ENCODE data around the gene CYP27B1. TPM values are rescaled to one million over a fixed set of nuclear protein-coding genes. Genes with fewer than 3 reads are reported as not detected.

CYP27B1 gene
- total and polyA plus RNA-seq, 4 experiments from 2014 or later = 0.55 to 1.4 (median 0.78) TPM

- DNase-seq = no peak
- H3K4me3 ChIP-seq (ENCODE audit: low read length in 2 of 2) = no peak overlapping the region
- no peaks in the 10 kb centered on the region for H3K9me3 ChIP-seq (ENCODE audit: control insufficient read depth in 1 of 2, low read length in 2 of 2)
- H3K4me1 ChIP-seq (ENCODE audit: insufficient read depth, low read length) = peaks cover 52% of the 10 kb centered on the region
- intact Hi-C loops (cut with micrococcal nuclease) = no loop called here
- CTCF ChIA-PET (ENCODE audit: partially characterized antibody) = interaction anchor here (1.7 to 4.8 kb wide), 2 partner anchors 10 to 12 kb away, joined by 4 to 27 read pairs; no protein-coding TSS in a partner anchor
- Mint-ChIP-seq H3K36me3 (peaks cover 11 to 21% of the 10 kb centered on the region in 2 donors), H3K27ac (peak overlapping the region in 4 of 7 donors; percentile 8 to 72 (median 59)), H3K4me1 (peaks cover 19 to 54% (median 32%) of the 10 kb centered on the region in 4 donors), H3K4me3 (peak overlapping the region in 6 of 8 donors; percentile 2 to 77 (median 21)), H3K9me3 (peaks cover 0 to 2% (median 0%) of the 10 kb centered on the region in 8 donors), H3K27me3 (peaks cover 1 to 9% of the 10 kb centered on the region in 2 donors)
- no peaks in the 10 kb centered on the region for H3K36me3 ChIP-seq (ENCODE audit: insufficient read depth, low read length)
- POLR2A ChIA-PET (ENCODE audit: partially characterized antibody) = interaction anchor here (1.2 kb wide), 1 partner anchor 13 kb away, joined by 3 read pairs; the partner anchor contains the start of gene TSFM
- peaks cover 19% of the 10 kb centered on the region for H3K27me3 ChIP-seq (ENCODE audit: insufficient read depth, low read length)
- H3K27ac ChIP-seq (ENCODE audit: low read depth, low read length) = no peak overlapping the region
Measured at GRCh38 chr12:57769594-57769993, 2.7 kb upstream of the CYP27B1 start.

- DNase-seq = no peak
- Mint-ChIP-seq H3K4me3 (peak overlapping the region in 1 of 8 donors; percentile 27), H3K27me3 (peaks cover 6 to 15% of the 10 kb centered on the region in 2 donors), H3K4me1 (peaks cover 18 to 56% (median 36%) of the 10 kb centered on the region in 4 donors), H3K27ac (no peak overlapping the region), H3K36me3 (peaks cover 11 to 20% of the 10 kb centered on the region in 2 donors), H3K9me3 (peaks cover 0 to 2% (median 0%) of the 10 kb centered on the region in 8 donors)
- Histone ChIP-seq H3K4me3 (ENCODE audit: low read length in 2 of 2) (no peak overlapping the region), H3K27ac (ENCODE audit: low read depth, low read length) (no peak overlapping the region), H3K27me3 (ENCODE audit: insufficient read depth, low read length) (peaks cover 19% of the 10 kb centered on the region), H3K9me3 (ENCODE audit: control insufficient read depth in 1 of 2, low read length in 2 of 2) (no peaks in the 10 kb centered on the region), H3K4me1 (ENCODE audit: insufficient read depth, low read length) (peaks cover 48% of the 10 kb centered on the region), H3K36me3 (ENCODE audit: insufficient read depth, low read length) (no peaks in the 10 kb centered on the region)
- intact Hi-C loops (cut with micrococcal nuclease) = no loop called here
- ChIA-PET CTCF (ENCODE audit: partially characterized antibody) (interaction anchor here (0.8 to 4.8 kb wide), 8 partner anchors 9 to 138 kb away, joined by 3 to 36 read pairs (median 10); no protein-coding TSS in a partner anchor), POLR2A (ENCODE audit: partially characterized antibody) (interaction anchor here (0.6 to 4.3 kb wide), 7 partner anchors 9 to 165 kb away, joined by 3 to 45 read pairs (median 4); partner anchors contain the start of genes CDK4, TSFM and TSPAN31)
Measured at GRCh38 chr12:57767876-57768275, 998 bp upstream of the CYP27B1 start.

GRCh38 chr12:57767305-57767698, 424 bp upstream of the CYP27B1 start:
- H3K4me1 Mint-ChIP-seq = peaks cover 17 to 54% (median 34%) of the 10 kb centered on the region in 4 donors
- CTCF ChIA-PET (ENCODE audit: partially characterized antibody) = interaction anchor here (0.8 to 4.8 kb wide), 9 partner anchors 8 to 138 kb away, joined by 3 to 36 read pairs (median 4); no protein-coding TSS in a partner anchor
- no peak overlapping the region for H3K27ac ChIP-seq (ENCODE audit: low read depth, low read length)

GRCh38 chr12:57765698-57766463, 997 bp downstream of the CYP27B1 start:
- Histone ChIP-seq H3K4me1 (ENCODE audit: insufficient read depth, low read length) (peaks cover 35% of the 10 kb centered on the region), H3K4me3 (ENCODE audit: low read length in 2 of 2) (peak overlapping the region; percentile 37 to 60), H3K36me3 (ENCODE audit: insufficient read depth, low read length) (no peaks in the 10 kb centered on the region), H3K9me3 (ENCODE audit: control insufficient read depth in 1 of 2, low read length in 2 of 2) (no peaks in the 10 kb centered on the region), H3K27ac (ENCODE audit: low read depth, low read length) (no peak overlapping the region), H3K27me3 (ENCODE audit: insufficient read depth, low read length) (peaks cover 19% of the 10 kb centered on the region)
- peaks cover 0 to 2% (median 0%) of the 10 kb centered on the region in 8 donors for H3K9me3 Mint-ChIP-seq
- DNase-seq = no peak
- H3K27me3 Mint-ChIP-seq = peaks cover 6 to 13% of the 10 kb centered on the region in 2 donors
- H3K4me3 Mint-ChIP-seq = peak overlapping the region; percentile 85 to 94 (median 88)
- CTCF ChIA-PET (ENCODE audit: partially characterized antibody) = interaction anchor here (0.6 to 3.6 kb wide), 10 partner anchors 9 to 140 kb away, joined by 3 to 36 read pairs (median 5); partner anchors contain the start of gene TSFM
- POLR2A ChIA-PET (ENCODE audit: partially characterized antibody) = interaction anchor here (0.6 to 4.3 kb wide), 7 partner anchors 10 to 132 kb away, joined by 3 to 45 read pairs (median 4); partner anchors contain the start of genes TSFM and TSPAN31
- peaks cover 11 to 14% of the 10 kb centered on the region in 2 donors for H3K36me3 Mint-ChIP-seq
- H3K27ac Mint-ChIP-seq = peak overlapping the region in 5 of 7 donors; percentile 36 to 78 (median 64)
- peaks cover 9 to 48% (median 24%) of the 10 kb centered on the region in 4 donors for H3K4me1 Mint-ChIP-seq
- intact Hi-C loops (cut with micrococcal nuclease) = loop anchor here (1.0 to 2.0 kb wide), 2 partner anchors 10 to 139 kb away; no protein-coding TSS in a partner anchor

More at GRCh38 chr12:57767305-57767698, 424 bp upstream of the CYP27B1 start:
- Mint-ChIP-seq H3K27me3 (peaks cover 6 to 15% of the 10 kb centered on the region in 2 donors), H3K4me3 (peak overlapping the region in 3 of 8 donors; percentile 6 to 94 (median 91)), H3K36me3 (peaks cover 11 to 19% of the 10 kb centered on the region in 2 donors), H3K27ac (no peak overlapping the region), H3K9me3 (peaks cover 0 to 2% (median 0%) of the 10 kb centered on the region in 8 donors)
- Histone ChIP-seq H3K4me3 (ENCODE audit: low read length in 2 of 2) (no peak overlapping the region), H3K9me3 (ENCODE audit: control insufficient read depth in 1 of 2, low read length in 2 of 2) (no peaks in the 10 kb centered on the region), H3K27me3 (ENCODE audit: insufficient read depth, low read length) (peaks cover 19% of the 10 kb centered on the region), H3K4me1 (ENCODE audit: insufficient read depth, low read length) (peaks cover 45% of the 10 kb centered on the region), H3K36me3 (ENCODE audit: insufficient read depth, low read length) (no peaks in the 10 kb centered on the region)
- POLR2A ChIA-PET (ENCODE audit: partially characterized antibody) = interaction anchor here (1.0 to 4.3 kb wide), 8 partner anchors 8 to 26 kb away, joined by 3 to 45 read pairs (median 4); partner anchors contain the start of genes CDK4, TSFM and TSPAN31
- intact Hi-C loops (cut with micrococcal nuclease) = no loop called here
- no peak for DNase-seq

GRCh38 chr12:57765003-57765697, 1.7 kb downstream of the CYP27B1 start:
- peak in 4 of 5 donors; percentile 39 to 51 (median 48) for DNase-seq
- intact Hi-C loops (cut with micrococcal nuclease) = loop anchor here (1.0 to 2.0 kb wide), 2 partner anchors 9 to 140 kb away; no protein-coding TSS in a partner anchor
- POLR2A ChIA-PET (ENCODE audit: partially characterized antibody) = interaction anchor here (1.3 to 4.3 kb wide), 4 partner anchors 9 to 21 kb away, joined by 5 to 45 read pairs (median 16); partner anchors contain the start of genes TSFM and TSPAN31
- H3K36me3 Mint-ChIP-seq = peaks cover 11 to 16% of the 10 kb centered on the region in 2 donors
- H3K27ac Mint-ChIP-seq = peak overlapping the region in 6 of 7 donors; percentile 23 to 74 (median 34)
- Histone ChIP-seq H3K27ac (ENCODE audit: low read depth, low read length) (peak overlapping the region; percentile 26), H3K27me3 (ENCODE audit: insufficient read depth, low read length) (peaks cover 19% of the 10 kb centered on the region), H3K9me3 (ENCODE audit: control insufficient read depth in 1 of 2, low read length in 2 of 2) (no peaks in the 10 kb centered on the region), H3K4me1 (ENCODE audit: insufficient read depth, low read length) (peaks cover 30% of the 10 kb centered on the region), H3K4me3 (ENCODE audit: low read length in 2 of 2) (peak overlapping the region; percentile 37 to 60), H3K36me3 (ENCODE audit: insufficient read depth, low read length) (no peaks in the 10 kb centered on the region)
- CTCF ChIA-PET (ENCODE audit: partially characterized antibody) = interaction anchor here (0.9 to 3.6 kb wide), 11 partner anchors 8 to 141 kb away, joined by 3 to 36 read pairs (median 6); partner anchors contain the start of gene TSFM
- peaks cover 0 to 2% (median 0%) of the 10 kb centered on the region in 8 donors for H3K9me3 Mint-ChIP-seq
- peak overlapping the region; percentile 85 to 94 (median 88) for H3K4me3 Mint-ChIP-seq
- peaks cover 6 to 13% of the 10 kb centered on the region in 2 donors for H3K27me3 Mint-ChIP-seq
- H3K4me1 Mint-ChIP-seq = peaks cover 8 to 47% (median 23%) of the 10 kb centered on the region in 4 donors

- intact Hi-C loops (cut with micrococcal nuclease) = loop anchor here (1.0 to 2.0 kb wide), 2 partner anchors 8 to 140 kb away; no protein-coding TSS in a partner anchor
- Histone ChIP-seq H3K27ac (ENCODE audit: low read depth, low read length) (peak overlapping the region; percentile 26), H3K4me3 (ENCODE audit: low read length in 2 of 2) (peak overlapping the region; percentile 37 to 60), H3K36me3 (ENCODE audit: insufficient read depth, low read length) (no peaks in the 10 kb centered on the region), H3K27me3 (ENCODE audit: insufficient read depth, low read length) (peaks cover 19% of the 10 kb centered on the region), H3K9me3 (ENCODE audit: control insufficient read depth in 1 of 2, low read length in 2 of 2) (no peaks in the 10 kb centered on the region), H3K4me1 (ENCODE audit: insufficient read depth, low read length) (peaks cover 34% of the 10 kb centered on the region)
- H3K4me3 Mint-ChIP-seq = peak overlapping the region; percentile 85 to 94 (median 88)
- peaks cover 0 to 2% (median 0%) of the 10 kb centered on the region in 8 donors for H3K9me3 Mint-ChIP-seq
- H3K36me3 Mint-ChIP-seq = peaks cover 10 to 16% of the 10 kb centered on the region in 2 donors
- no peak for DNase-seq
- H3K27me3 Mint-ChIP-seq = peaks cover 6 to 13% of the 10 kb centered on the region in 2 donors
- H3K4me1 Mint-ChIP-seq = peaks cover 12 to 47% (median 24%) of the 10 kb centered on the region in 4 donors
- H3K27ac Mint-ChIP-seq = peak overlapping the region in 3 of 7 donors; percentile 27 to 32 (median 32)
- ChIA-PET POLR2A (ENCODE audit: partially characterized antibody) (interaction anchor here (1.3 to 4.3 kb wide), 3 partner anchors 8 to 20 kb away, joined by 5 to 45 read pairs (median 26); partner anchors contain the start of genes TSFM and TSPAN31), CTCF (ENCODE audit: partially characterized antibody) (interaction anchor here (0.9 to 3.6 kb wide), 9 partner anchors 8 to 141 kb away, joined by 3 to 20 read pairs (median 5); partner anchors contain the start of gene TSFM)
Measured at GRCh38 chr12:57764662-57765002, 2.2 kb downstream of the CYP27B1 start.

Data from CD4-positive, alpha-beta memory T cell (primary cell).